ENCODE results near the gene FIGNL2.

- TF ChIP-seq E2F5 (CRISPR knock-in tag; IDR thresholded peaks at IDR 0.05) (no peak), ETV6 (IDR thresholded peaks at IDR 0.05; ENCODE audit: borderline replicate concordance in 1 of 2, low read depth in 2 of 2, low read length in 1 of 2) (no peak), ETV6 (CRISPR knock-in tag; IDR thresholded peaks at IDR 0.05; ENCODE audit: borderline replicate concordance) (no peak), ZBED1 (IDR thresholded peaks at IDR 0.05) (no peak), NR2C2 (CRISPR knock-in tag; IDR thresholded peaks at IDR 0.05) (no peak), NR2C2 (tag; IDR thresholded peaks at IDR 0.05) (no peak)
These were observed 62.6 kb downstream of the FIGNL2 start for GRCh38 chr12:51785906-51786305.

Data from K562 (cell line).